IMR-90 (cell line): ENCODE measurements around the gene IL3RA. TPM values are rescaled to one million over a fixed set of nuclear protein-coding genes. Genes with fewer than 3 reads are reported as not detected.
A peak's percentile ranks its signal among the peaks of the same experiment; 100 is the strongest.

Experiments used
- ATAC-seq: fragments of 200-7000 bp; cut with Tn5 transposase; 2 replicates; pipeline ENCODE4 v1.9.1; 2020; ENCODE audit warnings: low read depth, mild to moderate bottlenecking, moderate library complexity
- BruUV-seq: library from RNA; stranded (reverse); fragments of 400-500 nt; replicated peaks from 2 replicates; lab custom pipeline; 2021; lab: Mats Ljungman, UMichigan
- CTCF ChIA-PET: fragments of 300-600 bp; formaldehyde crosslinking; extraction: SDS; loops from one replicate; lab custom pipeline; 2021; ENCODE audit warnings: antibody characterized with exemption; lab: Yijun Ruan, JAX
- POLR2A ChIA-PET: fragments of 300-600 bp; sonication (Branson Sonifier 250); formaldehyde crosslinking; loops from one replicate; lab custom pipeline; 2022; ENCODE audit warnings: antibody characterized with exemption; ENCODE audit not compliant: unreplicated experiment; lab: Charles Lee
- DNase-seq: peaks from one replicate; pipeline ENCODE4 v3.0.0; 2013
- H2AFZ ChIP-seq: replicated peaks from 2 replicates; pipeline ENCODE3; 2013; ENCODE audit warnings: low read length, mild to moderate bottlenecking; ENCODE audit not compliant: poor library complexity
- H2AK5ac ChIP-seq: 2 replicates; pipeline ENCODE4 v1.6.1; 2013; ENCODE audit warnings: low read depth, low read length, inconsistent platforms
- H2AK9ac ChIP-seq: replicated peaks from 2 replicates; pipeline ENCODE3; 2013; ENCODE audit warnings: mild to moderate bottlenecking, low read depth, low read length, moderate library complexity; ENCODE audit not compliant: poor library complexity
- H2BK120ac ChIP-seq: 2 replicates; pipeline ENCODE4 v1.6.1; 2013; ENCODE audit warnings: low read depth, low read length, inconsistent platforms
- H2BK15ac ChIP-seq: 3 replicates; pipeline ENCODE4 v1.6.1; 2013; ENCODE audit warnings: low read depth, low read length, inconsistent platforms
- H2BK20ac ChIP-seq: 2 replicates; pipeline ENCODE4 v1.6.1; 2013; ENCODE audit warnings: low read depth, mild to moderate bottlenecking, inconsistent platforms, low read length, moderate library complexity
- H2BK5ac ChIP-seq: 2 replicates; pipeline ENCODE4 v1.6.1; 2013; ENCODE audit warnings: mild to moderate bottlenecking, low read depth, low read length, inconsistent platforms; ENCODE audit not compliant: poor library complexity, severe bottlenecking
- H3K14ac ChIP-seq: replicated peaks from 2 replicates; pipeline ENCODE4 v1.6.1; 2013; ENCODE audit warnings: low read depth, low read length, inconsistent platforms
- H3K18ac ChIP-seq: 2 replicates; pipeline ENCODE4 v1.6.1; 2013; ENCODE audit warnings: low read depth, low read length, control low read depth
- H3K23ac ChIP-seq: 2 replicates; pipeline ENCODE4 v1.6.1; 2013; ENCODE audit warnings: low read depth, low read length, inconsistent platforms
- H3K27ac ChIP-seq: 2 replicates; pipeline ENCODE4 v1.5.1; 2013; ENCODE audit warnings: mild to moderate bottlenecking, control low read depth, low read length; ENCODE audit not compliant: insufficient read depth
- H3K27me3 ChIP-seq: 2 replicates; pipeline ENCODE4 v1.6.1; 2013; ENCODE audit warnings: low read length; ENCODE audit not compliant: control insufficient read depth, insufficient read depth
- H3K36me3 ChIP-seq: 2 replicates; pipeline ENCODE4 v1.6.1; 2013; ENCODE audit warnings: low read length, mixed read lengths; ENCODE audit not compliant: control insufficient read depth, insufficient read depth
- H3K4ac ChIP-seq: 2 replicates; pipeline ENCODE4 v1.6.1; 2013; ENCODE audit warnings: low read depth, low read length, inconsistent platforms
- H3K4me1 ChIP-seq: 2 replicates; pipeline ENCODE4 v1.6.1; 2013; ENCODE audit warnings: low read length, mixed read lengths; ENCODE audit not compliant: control insufficient read depth, insufficient read depth
- H3K4me2 ChIP-seq: 2 replicates; pipeline ENCODE4 v1.6.1; 2013; ENCODE audit warnings: low read depth, mild to moderate bottlenecking, control low read depth, low read length, moderate library complexity
- H3K4me3 ChIP-seq: 2 replicates; pipeline ENCODE4 v1.5.1; 2013; ENCODE audit warnings: low read depth, mild to moderate bottlenecking, control low read depth, low read length, moderate library complexity; ENCODE audit not compliant: insufficient read depth
- H3K56ac ChIP-seq: 2 replicates; pipeline ENCODE4 v1.6.1; 2013; ENCODE audit warnings: low read length, inconsistent platforms; ENCODE audit not compliant: insufficient read depth; ENCODE audit errors: extremely low read depth
- H3K79me1 ChIP-seq, 2 experiments: 2 replicates each; pipeline ENCODE4 v1.6.1; 2013; ENCODE audit warnings: low read length in 2 of 2, inconsistent platforms in 1 of 2, low read depth in 1 of 2
- H3K9ac ChIP-seq: 2 replicates; pipeline ENCODE4 v1.6.1; 2013; ENCODE audit warnings: low read depth, low read length, control low read depth
- H3K9me1 ChIP-seq: 2 replicates; pipeline ENCODE4 v1.6.1; 2013; ENCODE audit warnings: low read length, inconsistent platforms; ENCODE audit not compliant: insufficient read depth
- H3K9me3 ChIP-seq: 2 replicates; pipeline ENCODE4 v1.6.1; 2013; ENCODE audit warnings: low read length; ENCODE audit not compliant: control insufficient read depth, insufficient read depth
- H4K20me1 ChIP-seq: 2 replicates; pipeline ENCODE4 v1.6.1; 2013; ENCODE audit warnings: low read length, inconsistent platforms; ENCODE audit not compliant: insufficient read depth
- H4K5ac ChIP-seq: 2 replicates; pipeline ENCODE4 v1.6.1; 2013; ENCODE audit warnings: mild to moderate bottlenecking, low read depth, low read length, control low read depth
- H4K8ac ChIP-seq, 2 experiments: 2 replicates each; pipeline ENCODE4 v1.6.1; 2013; ENCODE audit warnings: low read depth in 2 of 2, low read length in 2 of 2, control low read depth in 1 of 2, inconsistent platforms in 1 of 2
- H4K91ac ChIP-seq: 2 replicates; pipeline ENCODE4 v1.6.1; 2013; ENCODE audit warnings: low read depth, low read length, inconsistent platforms; ENCODE audit not compliant: insufficient read depth
- POLR2A ChIP-seq: IDR thresholded peaks from 2 replicates; pipeline ENCODE4 v1.6.1; 2012; ENCODE audit warnings: mild to moderate bottlenecking, low read depth, low read length
- WGBS, 2 experiments: methylation state at CpG; one replicate each; pipeline versions ENCODE4 v1.1.5 to v1.1.7; 2013; ENCODE audit warnings: missing lambda C conversion rate in 2 of 2; ENCODE audit not compliant: insufficient read length in 1 of 2; ENCODE audit errors: extremely low coverage in 2 of 2; 5-methylcytosine and 5-hydroxymethylcytosine counted together
- dilution Hi-C: fragments of 300-500 bp; cut with HindIII; formaldehyde crosslinking; loops from one replicate; pipeline ENCODE4 v1.14.3; 2018; ENCODE audit warnings: low sequenced_read_pairs; ENCODE audit not compliant: unreplicated experiment
- in situ Hi-C: fragments of 300-500 bp; cut with MboI; formaldehyde crosslinking; loops from 3 replicates; pipeline ENCODE4 v1.14.3; 2019; ENCODE audit warnings: low sequenced_read_pairs, inconsistent platforms, mixed read lengths
- intact Hi-C: fragments of 100-400 bp; cut with micrococcal nuclease; formaldehyde crosslinking; loops from 2 replicates; pipeline ENCODE4 v1.10.0; 2022
- polyA plus RNA-seq, 3 experiments: library from polyadenylated mRNA; depleted of rRNA; stranded (reverse); fragments of >200 nt; gene quantifications; 2 replicates each; pipeline ENCODE4 v1.2.3, GENCODE V29; 2012; ENCODE audit warnings: low replicate concordance in 1 of 3
- total RNA-seq: library from RNA; depleted of rRNA; stranded (reverse); fragments of >200 nt; gene quantifications from 2 replicates; pipeline ENCODE4 v1.2.3, GENCODE V29; 2012

The IL3RA gene
- total and polyA plus RNA-seq, 2 of the 4 experiments (the other 2 are of a cell fraction) = not detected

DNA sequence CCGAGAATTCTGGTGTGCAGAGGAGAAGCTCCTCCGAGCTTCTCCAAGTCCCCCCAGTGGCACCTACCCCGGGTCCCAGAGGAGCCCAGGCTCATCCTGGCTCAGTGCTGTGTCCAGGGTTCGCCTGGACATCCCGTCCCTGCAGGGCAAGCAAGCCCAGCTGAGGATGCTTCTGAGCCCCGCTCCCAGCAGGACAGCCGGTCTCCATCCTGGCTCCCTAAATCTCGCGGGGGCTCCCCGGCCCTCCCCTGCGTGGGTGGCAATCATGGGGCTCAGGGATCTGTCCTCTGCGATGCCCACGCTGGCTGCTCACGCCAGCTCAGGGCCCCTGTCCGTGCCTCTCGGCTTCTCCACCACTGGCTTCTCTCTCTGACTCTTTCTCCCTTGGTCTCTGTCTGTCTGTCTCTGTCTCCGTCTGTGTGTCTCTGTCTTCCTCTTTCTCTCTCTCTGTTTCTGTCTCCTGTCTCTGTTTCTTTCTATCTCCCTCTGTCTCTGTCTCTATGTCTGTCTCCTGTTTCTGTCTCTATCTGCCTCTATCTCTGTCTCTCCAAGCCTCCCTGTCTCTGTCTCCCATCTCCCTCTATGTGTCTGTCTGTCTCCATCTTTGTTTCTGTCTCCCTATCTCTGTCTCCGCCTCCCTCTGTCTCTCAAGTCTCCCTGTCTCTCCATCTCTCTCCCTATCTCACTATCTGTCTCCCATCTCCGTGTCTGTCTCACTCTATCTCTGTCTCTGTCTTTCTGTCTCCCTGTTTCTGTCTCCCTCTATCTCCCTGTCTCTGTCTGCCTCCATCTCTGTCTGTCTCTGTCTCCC, 83.2 kb downstream of the IL3RA start:
- Histone ChIP-seq H3K23ac (no peak overlapping the region), H3K4me3 (no peak overlapping the region), H4K20me1 (no peaks in the 10 kb centered on the region; the same call in 1 of the 2 replicates), H3K27ac (no peak overlapping the region), H2AFZ (no peak overlapping the region), H2BK20ac (no peak overlapping the region), H2AK9ac (no peak overlapping the region), H2BK5ac (no peak overlapping the region), H4K5ac (no peak overlapping the region), H3K27me3 (no peaks in the 10 kb centered on the region), H3K9me3 (peaks cover 27% of the 10 kb centered on the region), H2AK5ac (no peak overlapping the region), H3K36me3 (peaks cover 65% of the 10 kb centered on the region), H3K56ac (no peak overlapping the region), H3K4me2 (no peak overlapping the region), H4K8ac (no peak overlapping the region), H3K9me1 (0 out of 2 replicates have a peak, but pooled peaks cover 6% of the 10 kb centered on the region), H2BK120ac (no peak overlapping the region), H3K4me1 (no peaks in the 10 kb centered on the region), H4K91ac (no peak overlapping the region), H3K4ac (no peak overlapping the region), H3K14ac (no peak overlapping the region), H3K18ac (no peak overlapping the region), H3K79me1 (no peaks in the 10 kb centered on the region; a peak in 1 of 4 replicates), H3K9ac (no peak overlapping the region), H2BK15ac (no peak overlapping the region)
- CTCF ChIA-PET = no interaction called here
- ATAC-seq = peak; percentile 7; the same call in 1 of the 2 replicates
- in situ Hi-C loops = no loop called here
- intact Hi-C loops = no loop called here
- 87% methylated on average over 14 of the region's 19 CpGs; no CpG with 5 or more reads in 1 of the 2 experiments for WGBS, 2 experiments
- no TSS peak for BruUV-seq
- no peak for TF ChIP-seq POLR2A
- DNase-seq = no peak
- POLR2A ChIA-PET = no interaction called here
- dilution Hi-C loops = no loop called here
